HG02970 (cell line): ENCODE measurements around the gene PTOV1.

Experiments
- ATAC-seq: cut with Tn5 transposase; IDR thresholded peaks from one replicate; pipeline ENCODE4 v1.9.1; 2021; ENCODE audit warnings: mild to moderate bottlenecking, moderate library complexity, moderate number of reproducible peaks; ENCODE audit not compliant: unreplicated experiment, low FRiP score

The PTOV1 gene

GRCh38 chr19:49884760-49885159, 33.8 kb downstream of the PTOV1 start:
- ATAC-seq = no peak

DNA sequence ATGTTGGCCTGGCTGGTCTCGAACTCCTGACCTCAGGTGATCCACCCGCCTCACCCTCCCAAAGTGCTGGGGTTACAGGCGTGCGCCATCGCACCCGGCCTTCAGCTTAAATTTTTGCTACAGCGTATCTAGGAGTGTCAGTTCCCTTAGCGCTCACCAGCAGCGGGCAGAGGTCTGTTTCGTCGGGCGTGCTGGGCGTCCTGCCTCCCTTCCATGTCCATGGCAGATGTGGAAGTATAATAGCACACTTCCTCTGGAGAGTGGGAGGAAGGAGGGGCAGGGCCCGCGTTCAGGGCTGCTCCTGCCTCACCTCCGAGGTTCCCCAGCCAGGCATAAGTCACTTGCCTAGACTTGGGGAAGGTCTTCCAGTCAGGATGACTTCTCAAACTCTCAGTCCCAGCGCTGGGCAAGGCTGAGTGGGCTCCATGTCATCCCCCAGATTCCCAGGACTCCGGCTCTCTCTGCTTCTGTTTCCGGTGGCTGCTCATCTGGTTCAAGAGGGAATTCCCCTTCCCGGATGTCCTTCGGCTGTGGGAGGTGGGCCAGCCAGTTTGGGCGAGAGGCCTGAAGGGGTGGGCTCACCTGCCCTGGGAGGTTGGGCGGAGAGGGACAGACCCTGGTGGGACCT, 36.2 kb downstream of the PTOV1 start:
- ATAC-seq = no peak

DNA sequence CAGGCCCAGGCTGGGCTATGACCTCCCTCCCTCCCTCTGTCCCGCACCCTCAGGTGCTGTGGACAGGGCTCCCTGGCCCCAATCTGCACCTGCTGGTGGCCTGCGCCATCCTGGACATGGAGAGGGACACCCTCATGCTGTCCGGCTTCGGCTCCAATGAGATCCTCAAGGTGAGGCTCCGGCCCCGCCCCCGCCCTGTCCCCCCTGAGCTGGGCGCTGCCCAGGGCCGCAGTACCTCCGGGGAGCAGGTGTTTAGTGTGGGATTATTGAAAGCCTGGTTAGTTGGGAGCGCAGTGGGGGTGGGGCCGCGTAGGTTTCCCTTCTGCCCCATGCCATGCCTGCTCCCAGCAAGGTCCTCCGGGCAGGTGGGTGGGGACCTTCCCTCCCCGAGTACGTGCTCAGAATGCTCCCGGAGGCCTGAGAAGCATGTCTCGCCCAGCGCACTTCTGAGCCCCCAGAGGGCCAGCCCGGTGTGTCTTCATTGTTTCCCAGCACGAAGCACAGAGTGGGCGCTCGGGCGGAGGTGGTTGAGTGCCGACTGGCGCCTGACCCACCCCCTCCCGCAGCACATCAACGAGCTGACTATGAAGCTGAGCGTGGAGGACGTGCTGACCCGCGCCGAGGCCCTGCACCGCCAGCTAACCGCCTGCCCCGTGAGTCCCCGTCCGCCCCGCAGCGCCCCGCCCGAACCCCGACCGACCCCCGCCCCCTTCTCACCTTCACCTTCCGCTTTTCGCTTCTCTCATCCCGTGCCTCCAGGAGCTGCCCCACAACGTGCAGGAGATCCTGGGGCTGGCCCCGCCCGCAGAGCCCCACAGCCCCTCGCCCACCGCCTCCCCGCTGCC, 36.9 kb downstream of the PTOV1 start:
- ATAC-seq = no peak

DNA sequence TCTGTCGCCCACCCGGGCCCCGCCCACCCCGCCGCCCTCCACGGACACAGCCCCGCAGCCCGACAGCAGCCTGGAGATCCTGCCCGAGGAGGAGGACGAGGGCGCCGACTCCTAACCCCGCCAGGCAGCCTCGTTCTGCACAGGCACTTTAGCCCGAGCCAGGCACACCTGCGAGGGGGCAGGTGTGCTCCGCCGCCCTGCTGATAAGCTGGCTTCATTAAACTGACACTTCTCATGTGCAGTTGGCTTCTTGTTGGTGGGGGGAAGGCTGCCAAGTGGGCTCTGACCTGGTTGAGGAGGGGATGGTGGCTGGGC, 37.5 kb downstream of the PTOV1 start:
- ATAC-seq = no peak

GRCh38 chr19:49889038-49889686, 38.2 kb downstream of the PTOV1 start:
- no peak for ATAC-seq

DNA sequence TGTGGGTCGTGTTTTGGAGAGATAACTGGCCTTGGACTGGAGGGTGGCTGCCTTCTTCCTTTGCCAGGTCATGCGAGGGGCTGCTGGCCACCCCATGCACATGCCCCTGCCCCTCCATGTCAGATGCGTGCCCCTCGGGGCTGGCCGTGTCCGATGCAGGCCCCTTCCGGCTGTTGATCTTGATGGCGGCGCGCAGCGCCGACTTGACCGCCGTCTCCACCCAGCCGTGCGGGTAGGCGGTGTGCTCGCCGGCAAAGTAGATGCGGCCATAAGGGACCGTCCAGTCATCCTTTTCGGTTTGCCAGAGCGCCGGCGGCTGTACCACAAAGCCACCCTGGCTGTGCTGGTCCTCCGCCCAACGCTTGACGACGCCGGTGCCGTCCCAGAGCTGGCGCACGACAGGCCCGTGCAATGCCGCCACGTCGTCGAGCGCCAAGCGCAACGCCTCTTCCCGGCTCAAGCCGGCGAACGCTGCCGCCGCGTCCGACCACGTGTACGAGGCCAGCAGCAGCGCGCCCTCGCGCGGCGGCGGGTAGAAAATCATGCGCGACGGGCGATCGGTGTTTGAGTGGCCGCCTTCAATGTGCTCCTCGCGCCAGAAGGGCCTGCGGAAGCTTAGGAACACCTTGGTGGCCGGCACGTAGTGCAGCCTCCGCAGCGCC, 38.9 kb downstream of the PTOV1 start:
- ATAC-seq = no peak

DNA sequence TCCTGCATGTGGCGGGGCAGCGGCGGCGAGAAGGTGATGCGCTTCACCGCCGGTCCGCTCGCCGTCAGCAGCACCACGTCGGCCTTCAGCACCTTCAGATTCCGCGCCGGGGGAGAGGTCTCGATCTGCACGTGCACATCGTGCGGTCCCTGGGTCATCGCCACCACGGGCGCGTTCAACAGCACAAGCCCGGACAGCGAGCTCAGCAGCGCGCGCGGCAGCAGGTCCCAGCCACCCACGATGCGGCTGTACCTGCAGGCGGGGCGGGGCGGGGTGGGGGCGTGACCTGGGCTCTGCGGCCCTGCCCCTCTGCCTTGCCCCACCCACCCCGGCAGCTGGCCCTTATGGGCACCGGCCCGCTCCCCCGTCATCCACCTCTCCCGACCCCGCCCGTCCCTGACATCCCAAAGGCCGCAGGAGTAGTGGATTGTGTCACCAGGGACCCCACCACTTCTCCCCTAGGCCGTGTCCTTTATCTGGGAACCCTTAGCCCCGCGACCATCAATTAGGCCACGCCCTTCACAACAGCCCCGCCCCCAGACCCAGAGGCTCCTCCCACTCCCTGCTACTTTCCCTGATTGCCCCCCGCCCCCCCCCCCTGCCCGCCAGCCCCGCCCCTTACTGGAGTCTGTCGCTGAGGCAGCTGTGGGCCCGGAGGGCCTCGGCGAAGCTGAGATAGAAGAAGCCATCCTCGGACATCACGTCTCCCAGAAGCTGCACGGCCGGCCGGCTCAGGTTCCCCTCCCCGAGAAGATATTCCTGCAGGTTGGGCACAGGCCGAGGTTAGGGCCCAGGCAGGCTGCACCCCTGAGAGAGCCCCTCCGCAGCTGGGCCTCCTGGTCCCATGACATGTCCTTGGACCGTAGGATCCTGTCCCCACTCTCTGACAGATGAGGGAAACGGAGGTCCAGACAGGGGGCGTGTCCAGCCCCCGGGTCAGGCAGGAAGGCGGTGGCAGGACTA, 39.7 kb downstream of the PTOV1 start:
- ATAC-seq = no peak

DNA sequence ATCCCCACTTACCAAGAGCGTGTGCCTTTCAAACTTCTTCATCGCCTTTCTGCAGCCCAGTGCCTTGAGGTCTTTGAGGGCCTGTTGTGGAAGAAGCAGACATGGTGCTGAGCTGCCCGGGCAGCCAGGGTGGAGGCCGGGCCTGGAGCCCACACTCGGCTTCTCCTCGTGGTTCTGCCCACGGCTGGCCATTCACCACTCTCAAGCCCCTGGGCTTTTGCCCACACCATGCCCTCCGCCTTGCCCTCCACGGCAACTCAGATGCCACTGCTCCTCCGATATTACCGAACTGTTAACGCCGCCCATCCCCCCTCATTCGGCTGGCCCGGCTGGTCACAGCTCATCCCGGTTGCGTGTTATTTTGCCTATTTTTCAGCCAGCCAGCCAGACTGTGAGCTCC, 40.4 kb downstream of the PTOV1 start:
- no peak for ATAC-seq

DNA sequence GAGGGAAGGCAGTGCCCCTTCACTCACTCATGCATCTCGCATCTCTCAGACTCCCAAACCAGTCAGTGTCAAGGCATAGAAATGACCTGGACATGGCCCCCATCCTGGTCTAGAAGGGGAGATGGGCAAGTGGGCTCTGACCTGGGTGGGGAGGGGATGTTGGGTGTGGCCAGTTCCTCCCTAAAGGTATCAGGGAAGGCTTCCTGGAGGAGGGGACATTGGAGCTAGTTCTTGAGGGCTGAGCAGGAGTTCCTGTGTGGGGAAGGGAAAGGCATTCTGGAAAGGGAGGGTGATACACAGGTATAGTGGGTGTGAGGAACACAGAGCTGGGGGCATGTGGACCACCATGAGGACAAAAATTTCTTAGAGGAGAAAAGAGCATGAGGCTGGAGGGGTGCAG, 41.8 kb downstream of the PTOV1 start:
- no peak for ATAC-seq

GRCh38 chr19:49894011-49894664, 43.2 kb downstream of the PTOV1 start:
- ATAC-seq = no peak

DNA sequence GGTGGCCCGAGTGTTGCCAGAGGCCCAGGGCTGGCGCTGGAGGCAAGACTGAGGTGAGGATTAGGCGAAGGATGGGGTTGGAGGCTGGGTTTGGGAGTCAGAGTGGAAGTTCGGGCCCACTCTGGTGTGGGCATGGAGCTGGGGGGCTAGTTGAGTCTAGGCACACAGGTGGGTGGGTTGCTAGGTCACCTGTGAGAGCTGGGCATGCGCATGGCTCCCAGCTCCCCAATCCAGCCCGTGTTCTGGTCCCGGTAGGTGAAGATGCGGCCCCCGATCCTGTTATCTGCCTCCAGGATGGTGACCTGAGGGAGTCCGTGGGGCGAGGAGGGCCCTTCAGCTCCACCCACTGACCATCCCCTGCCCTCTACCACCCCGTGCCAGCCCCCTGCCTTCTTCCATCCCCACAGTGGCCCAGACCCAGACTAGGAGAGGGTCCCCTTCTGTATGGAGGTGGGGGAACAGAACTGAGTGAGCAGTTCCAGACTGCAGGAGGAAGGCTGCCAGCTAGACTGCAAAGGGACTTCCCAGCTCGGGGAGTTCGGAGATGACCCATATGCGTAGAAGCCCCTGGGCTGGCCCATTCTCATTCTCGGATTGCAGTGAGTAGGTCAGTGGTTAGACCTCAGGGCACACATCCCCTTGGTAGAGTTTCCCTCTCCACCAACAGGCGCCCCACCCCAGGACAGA, 44.1 kb downstream of the PTOV1 start:
- no peak for ATAC-seq

- no peak for ATAC-seq
These were observed 44.8 kb downstream of the PTOV1 start for GRCh38 chr19:49895566-49896297.

DNA sequence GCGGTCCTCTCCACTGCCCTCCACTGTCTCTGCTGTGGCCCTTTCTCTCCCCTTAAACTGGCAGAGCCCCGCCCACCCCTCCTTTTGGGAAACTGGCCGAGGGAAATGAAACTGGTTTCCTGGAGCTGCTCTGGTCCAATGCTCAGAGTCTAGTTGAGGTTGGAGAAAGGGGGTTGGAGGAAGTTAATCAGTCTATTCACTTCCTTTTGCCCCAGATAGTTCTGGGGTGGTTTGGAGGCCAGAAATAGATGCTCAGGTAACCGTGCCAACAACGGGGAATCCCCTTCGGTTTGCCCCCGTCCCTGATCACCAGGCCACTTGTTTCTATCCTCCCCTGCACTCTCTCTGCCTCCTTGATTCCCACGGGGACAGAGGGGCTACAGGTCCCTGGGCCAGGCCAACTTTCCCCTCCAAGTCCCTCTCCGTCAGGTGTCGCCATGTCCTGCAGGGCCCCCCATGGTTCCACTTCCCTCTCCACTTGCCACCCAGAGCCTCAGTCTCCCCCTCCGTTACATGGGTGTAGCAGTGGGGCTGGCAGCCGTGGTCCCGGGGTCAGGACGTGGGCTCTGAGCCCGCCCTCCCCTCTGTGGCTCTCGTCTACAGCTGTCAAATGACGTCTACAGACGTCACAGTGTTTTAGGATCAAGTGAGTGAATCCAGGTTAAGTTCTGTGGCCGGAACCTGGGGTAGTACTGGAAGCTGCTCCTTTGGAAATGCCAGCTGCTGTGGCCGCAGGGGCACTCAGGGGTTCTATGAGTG, 46.1 kb downstream of the PTOV1 start, which contains the start of gene IL4I1:
TSS of gene IL4I1 (minus strand) at position 25 of the 759 bp plus-strand sequence. CDS start 727 bp downstream, outside the sequence.
- peak; percentile 34 for ATAC-seq

DNA sequence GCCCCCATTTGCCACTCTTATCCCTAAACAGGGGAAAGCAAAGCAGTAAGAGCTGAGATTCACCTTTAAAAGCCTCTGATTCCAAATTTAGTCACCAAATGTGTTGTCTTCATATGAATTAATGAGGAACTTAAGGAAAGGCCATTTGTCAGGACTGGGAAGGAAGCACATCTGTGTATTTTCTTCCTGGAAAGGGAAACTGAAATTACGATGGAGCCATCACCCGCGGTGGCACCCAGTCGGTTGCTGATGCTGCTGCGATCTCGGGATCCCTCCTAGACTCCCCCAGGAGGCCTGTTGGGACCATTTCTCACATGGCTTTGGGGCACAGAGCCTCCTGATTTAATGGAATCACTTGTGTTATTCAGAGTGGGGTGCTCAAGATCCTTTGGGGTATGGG, 53.2 kb downstream of the PTOV1 start:
- no peak for ATAC-seq

DNA sequence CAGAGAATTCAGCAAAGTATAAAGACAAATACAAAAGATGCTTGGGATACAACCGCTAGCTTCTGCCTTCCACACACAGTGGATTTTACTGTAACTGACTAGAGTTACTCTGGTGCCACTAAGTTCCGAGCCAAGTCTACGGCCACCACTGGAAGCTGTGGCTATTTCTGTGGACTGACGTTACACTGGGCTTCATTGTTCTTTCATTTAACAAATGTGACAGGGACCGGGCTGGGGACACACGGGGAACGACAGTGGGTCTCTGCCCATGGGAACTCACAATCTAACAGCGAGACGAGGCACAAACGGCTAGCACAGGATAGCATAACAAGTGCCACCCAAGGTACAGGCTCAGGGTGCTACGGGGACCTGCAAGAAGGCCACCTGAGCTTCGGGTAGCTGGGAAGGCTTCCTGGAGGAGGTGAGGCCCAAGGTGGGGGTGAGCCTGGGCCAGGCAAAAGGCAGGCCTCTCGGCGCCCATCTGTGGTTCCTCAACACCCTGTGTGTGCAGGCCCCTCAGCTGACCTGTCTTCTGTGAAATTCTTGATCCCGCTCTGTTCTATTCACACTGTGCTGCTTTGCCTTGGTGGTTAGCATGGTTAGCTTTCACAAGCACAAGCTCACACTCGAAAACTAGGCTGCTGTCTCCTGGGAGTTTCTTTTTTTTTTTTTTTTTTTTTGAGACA, 56.1 kb downstream of the PTOV1 start:
- no peak for ATAC-seq

GRCh38 chr19:49907745-49908446, 56.9 kb downstream of the PTOV1 start:
- no peak for ATAC-seq
